Lower leg skin (tissue), 3 donors: ENCODE measurements around the gene SLC48A1.

ENCODE experiments used
- POLR2A ChIP-seq, 2 donors: fragments of 450-650 bp; IDR thresholded peaks; one replicate each; pipeline ENCODE4 v1.6.1; 2016 to 2017; ENCODE audit warnings: antibody characterized with exemption in 2 of 2, mild to moderate bottlenecking in 1 of 2, moderate library complexity in 1 of 2
- TF ChIP-seq, protein P1 (sequence below), 3 donors: fragments of 450-650 bp; IDR thresholded peaks; one replicate each; pipeline ENCODE4 v1.5.1; 2016; ENCODE audit warnings: antibody characterized with exemption in 3 of 3, mild to moderate bottlenecking in 3 of 3, moderate library complexity in 2 of 3

- TF ChIP-seq, protein P1, sequence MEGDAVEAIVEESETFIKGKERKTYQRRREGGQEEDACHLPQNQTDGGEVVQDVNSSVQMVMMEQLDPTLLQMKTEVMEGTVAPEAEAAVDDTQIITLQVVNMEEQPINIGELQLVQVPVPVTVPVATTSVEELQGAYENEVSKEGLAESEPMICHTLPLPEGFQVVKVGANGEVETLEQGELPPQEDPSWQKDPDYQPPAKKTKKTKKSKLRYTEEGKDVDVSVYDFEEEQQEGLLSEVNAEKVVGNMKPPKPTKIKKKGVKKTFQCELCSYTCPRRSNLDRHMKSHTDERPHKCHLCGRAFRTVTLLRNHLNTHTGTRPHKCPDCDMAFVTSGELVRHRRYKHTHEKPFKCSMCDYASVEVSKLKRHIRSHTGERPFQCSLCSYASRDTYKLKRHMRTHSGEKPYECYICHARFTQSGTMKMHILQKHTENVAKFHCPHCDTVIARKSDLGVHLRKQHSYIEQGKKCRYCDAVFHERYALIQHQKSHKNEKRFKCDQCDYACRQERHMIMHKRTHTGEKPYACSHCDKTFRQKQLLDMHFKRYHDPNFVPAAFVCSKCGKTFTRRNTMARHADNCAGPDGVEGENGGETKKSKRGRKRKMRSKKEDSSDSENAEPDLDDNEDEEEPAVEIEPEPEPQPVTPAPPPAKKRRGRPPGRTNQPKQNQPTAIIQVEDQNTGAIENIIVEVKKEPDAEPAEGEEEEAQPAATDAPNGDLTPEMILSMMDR (IDR thresholded peaks at IDR 0.05) = no peak
- no peak for TF ChIP-seq POLR2A (IDR thresholded peaks at IDR 0.05)
These were observed 15.6 kb upstream of the SLC48A1 start for GRCh38 chr12:47757364-47757839.
